Measurements from ENCODE around the gene CLCA2.

CLCA2 gene

DNA sequence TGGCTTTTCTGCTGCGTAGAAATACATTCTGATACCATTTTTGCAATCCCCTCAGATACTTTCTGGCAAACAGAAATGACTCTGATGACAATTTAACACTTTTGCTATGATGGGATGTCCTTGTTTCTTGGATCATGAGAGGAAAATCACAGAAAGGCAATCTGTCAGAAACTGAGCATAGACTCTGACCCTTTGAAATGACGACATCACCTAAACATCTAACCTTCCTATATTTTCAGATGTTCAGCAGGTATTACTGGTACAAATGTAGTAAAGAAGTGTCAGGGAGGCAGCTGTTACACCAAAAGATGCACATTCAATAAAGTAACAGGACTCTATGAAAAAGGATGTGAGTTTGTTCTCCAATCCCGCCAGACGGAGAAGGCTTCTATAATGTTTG, 58.0 kb downstream of the CLCA2 start:
- TF ChIP-seq, protein P1, sequence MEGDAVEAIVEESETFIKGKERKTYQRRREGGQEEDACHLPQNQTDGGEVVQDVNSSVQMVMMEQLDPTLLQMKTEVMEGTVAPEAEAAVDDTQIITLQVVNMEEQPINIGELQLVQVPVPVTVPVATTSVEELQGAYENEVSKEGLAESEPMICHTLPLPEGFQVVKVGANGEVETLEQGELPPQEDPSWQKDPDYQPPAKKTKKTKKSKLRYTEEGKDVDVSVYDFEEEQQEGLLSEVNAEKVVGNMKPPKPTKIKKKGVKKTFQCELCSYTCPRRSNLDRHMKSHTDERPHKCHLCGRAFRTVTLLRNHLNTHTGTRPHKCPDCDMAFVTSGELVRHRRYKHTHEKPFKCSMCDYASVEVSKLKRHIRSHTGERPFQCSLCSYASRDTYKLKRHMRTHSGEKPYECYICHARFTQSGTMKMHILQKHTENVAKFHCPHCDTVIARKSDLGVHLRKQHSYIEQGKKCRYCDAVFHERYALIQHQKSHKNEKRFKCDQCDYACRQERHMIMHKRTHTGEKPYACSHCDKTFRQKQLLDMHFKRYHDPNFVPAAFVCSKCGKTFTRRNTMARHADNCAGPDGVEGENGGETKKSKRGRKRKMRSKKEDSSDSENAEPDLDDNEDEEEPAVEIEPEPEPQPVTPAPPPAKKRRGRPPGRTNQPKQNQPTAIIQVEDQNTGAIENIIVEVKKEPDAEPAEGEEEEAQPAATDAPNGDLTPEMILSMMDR (IDR thresholded peaks at IDR 0.05; ENCODE audit: low read depth, low read length, missing control alignments), result no peak
- H3K4me3 ChIP-seq (ENCODE audit: low read depth, low read length), result no peak overlapping the region
- no peak for DNase-seq (ENCODE audit: low read depth)

DNA sequence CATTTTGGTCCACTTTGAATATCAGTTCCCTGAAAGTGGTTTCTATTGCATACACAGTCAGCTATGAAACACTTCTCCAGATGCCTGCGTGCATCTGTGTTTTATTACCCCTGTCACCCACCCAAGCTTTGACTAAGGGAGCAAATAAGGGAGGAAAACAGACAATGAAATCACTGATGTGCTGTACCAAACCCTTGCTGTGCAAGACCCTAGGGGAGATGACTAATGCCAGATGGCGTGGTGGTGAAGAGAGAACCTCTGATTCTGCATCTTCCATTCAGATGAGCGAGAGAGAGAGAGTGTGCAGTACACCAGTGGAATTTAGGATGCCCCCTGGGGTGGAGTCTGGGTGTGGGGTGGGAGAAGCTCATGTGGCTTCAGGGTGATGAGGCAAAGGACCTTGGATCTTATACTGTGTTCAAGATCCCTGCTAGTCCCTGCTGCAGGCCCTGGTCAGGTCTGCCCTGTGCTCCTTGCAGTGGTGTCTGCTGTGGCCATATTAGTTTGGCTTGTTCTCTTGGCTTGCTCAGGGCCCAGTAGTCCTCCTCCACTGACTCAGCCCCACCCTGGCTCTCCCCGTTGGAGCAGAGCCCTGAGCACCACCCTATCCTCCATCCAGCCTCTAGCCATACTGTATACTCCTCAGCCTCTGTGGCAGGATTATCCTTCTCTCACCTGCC, 63.3 kb downstream of the CLCA2 start:
- TF ChIP-seq, protein P1 (IDR thresholded peaks at IDR 0.05; ENCODE audit: low read depth, low read length, missing control alignments), result no peak
- no peak for DNase-seq (ENCODE audit: low read depth)

DNA sequence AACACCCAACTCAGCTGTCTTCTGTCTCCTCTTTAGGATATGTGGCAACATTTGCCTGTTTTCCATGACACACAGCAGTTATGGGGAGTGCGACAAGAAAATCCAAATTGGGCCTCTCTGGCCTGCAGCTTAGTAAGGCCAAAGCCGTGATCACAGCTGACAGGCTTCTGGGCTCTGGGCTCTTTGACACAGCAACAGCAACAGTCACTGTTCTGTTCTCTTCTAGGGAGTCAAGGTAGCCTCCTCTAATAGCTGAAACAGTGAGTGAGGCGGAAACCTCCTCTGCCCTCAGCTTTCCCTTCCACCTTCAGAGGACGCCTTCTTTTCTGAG, 63.8 kb downstream of the CLCA2 start:
- no peak overlapping the region for H3K4me3 ChIP-seq (ENCODE audit: low read depth, low read length)
- DNase-seq (ENCODE audit: low read depth), result no peak
- TF ChIP-seq, protein P1 (IDR thresholded peaks at IDR 0.05; ENCODE audit: low read depth, low read length, missing control alignments), result no peak

More for the DNA sequence above, 63.3 kb downstream of the CLCA2 start:
- no peak overlapping the region for H3K4me3 ChIP-seq (ENCODE audit: low read depth, low read length)

DNA sequence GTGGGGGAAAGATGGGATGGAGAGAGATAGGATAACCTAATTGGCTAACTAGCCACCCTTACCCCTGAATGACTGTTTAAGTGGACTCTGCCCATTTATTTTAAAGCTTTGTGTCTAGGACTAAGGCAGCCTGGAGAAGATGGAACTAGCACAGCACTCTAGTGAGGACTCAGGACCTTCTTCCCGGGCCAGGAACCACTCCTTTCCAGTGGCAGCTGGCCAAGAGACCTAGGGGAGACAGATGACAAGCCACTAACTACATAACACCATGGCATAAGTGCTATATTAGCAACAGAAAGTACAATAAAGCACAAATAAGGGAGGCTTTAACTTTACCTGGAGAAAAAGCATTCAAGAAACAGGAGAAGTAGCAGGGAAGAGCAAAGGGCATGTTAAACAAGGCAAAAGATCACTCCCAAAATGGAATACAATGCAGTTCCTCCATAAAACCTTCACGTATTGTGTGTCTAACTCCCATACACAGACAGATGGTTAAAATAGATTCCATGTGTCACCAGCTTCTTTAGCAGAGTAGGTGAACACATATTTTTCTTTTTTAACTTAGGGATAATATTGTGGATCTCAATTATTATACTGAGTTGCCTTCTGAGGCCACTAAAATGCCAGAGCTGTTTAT, 65.4 kb downstream of the CLCA2 start:
- DNase-seq (ENCODE audit: low read depth), result no peak
- TF ChIP-seq, protein P1 (IDR thresholded peaks at IDR 0.05; ENCODE audit: low read depth, low read length, missing control alignments), result no peak
- H3K4me3 ChIP-seq (ENCODE audit: low read depth, low read length), result no peak overlapping the region

DNA sequence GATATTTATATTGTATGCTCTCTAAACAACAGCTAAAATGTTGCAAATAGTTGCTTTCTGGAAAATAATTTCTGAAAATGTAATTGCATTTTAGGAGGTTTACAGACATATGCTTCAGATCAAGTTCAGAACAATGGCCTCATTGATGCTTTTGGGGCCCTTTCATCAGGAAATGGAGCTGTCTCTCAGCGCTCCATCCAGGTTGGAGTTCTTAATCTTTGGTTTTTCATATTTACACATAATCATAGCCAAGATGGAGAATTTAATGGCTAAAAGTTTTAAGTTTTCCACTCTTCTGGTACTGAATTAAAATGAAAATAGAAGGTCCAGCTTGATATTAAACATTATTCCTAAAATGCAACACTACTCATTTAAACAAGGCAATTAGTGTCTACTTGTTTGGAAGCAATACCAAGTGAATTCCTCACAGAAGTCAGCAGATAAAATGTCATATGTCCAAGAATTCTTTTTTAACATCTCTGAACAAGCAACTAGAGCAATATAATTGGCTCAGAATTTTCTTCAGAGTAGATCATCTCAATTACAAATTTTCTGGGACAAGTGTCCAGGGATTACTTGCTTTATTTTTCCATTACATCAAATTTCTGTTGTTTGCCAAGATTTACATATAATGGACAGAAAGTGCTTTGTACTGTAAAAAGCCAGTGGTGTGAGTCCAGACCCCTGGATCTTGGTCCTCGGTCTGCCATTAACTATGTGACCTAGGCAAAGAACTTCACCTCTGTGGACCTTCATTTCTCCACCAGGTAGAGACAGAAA, 67.4 kb downstream of the CLCA2 start:
- H3K4me3 ChIP-seq (ENCODE audit: low read depth, low read length), result no peak overlapping the region
- DNase-seq (ENCODE audit: low read depth), result no peak
- TF ChIP-seq, protein P1 (IDR thresholded peaks at IDR 0.05; ENCODE audit: low read depth, low read length, missing control alignments), result no peak

DNA sequence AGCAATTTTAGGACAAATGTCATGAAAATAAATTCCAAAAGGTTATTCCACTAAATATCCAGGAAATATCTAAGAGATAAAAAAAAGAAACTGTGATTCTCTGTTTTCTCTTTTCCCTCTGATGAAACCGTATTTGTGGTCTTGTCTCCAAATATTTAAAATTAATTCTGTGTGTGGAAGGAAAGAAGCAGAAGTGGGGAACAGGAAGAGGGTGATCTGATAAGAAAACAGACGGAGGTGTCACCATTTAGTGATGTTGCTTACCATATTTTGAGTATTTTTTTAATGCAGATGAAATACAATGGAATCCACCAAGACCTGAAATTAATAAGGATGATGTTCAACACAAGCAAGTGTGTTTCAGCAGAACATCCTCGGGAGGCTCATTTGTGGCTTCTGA, 74.3 kb downstream of the CLCA2 start:
- TF ChIP-seq, protein P1 (IDR thresholded peaks at IDR 0.05; ENCODE audit: low read depth, low read length, missing control alignments), result no peak
- no peak for DNase-seq (ENCODE audit: low read depth)
- H3K4me3 ChIP-seq (ENCODE audit: low read depth, low read length), result no peak overlapping the region

All from GM12864 (cell line).